CD4-positive, alpha-beta memory T cell (primary cell): ENCODE results near the gene GCAT. TPM values are rescaled to one million over a fixed set of nuclear protein-coding genes. Genes with fewer than 3 reads are reported as not detected.

Source experiments
- CTCF ChIA-PET: fragments of 350-600 bp; sonication (Branson Sonifier 250); formaldehyde crosslinking; loops from one replicate; lab custom pipeline; 2021; ENCODE audit warnings: inconsistent platforms; ENCODE audit not compliant: partially characterized antibody; lab: Charles Lee
- POLR2A ChIA-PET: fragments of 350-600 bp; sonication (Branson Sonifier 250); formaldehyde crosslinking; loops from one replicate; lab custom pipeline; 2021; ENCODE audit not compliant: partially characterized antibody; lab: Charles Lee
- DNase-seq, 5 donors: peaks; one replicate each; pipeline versions ENCODE4 v3.0.0 to v3.0.0-alpha.2; 2020 to 2022; ENCODE audit warnings: mixed read lengths in 1 of 5
- H3K27ac ChIP-seq: one replicate; pipeline ENCODE4 v1.7.0; 2013; ENCODE audit warnings: low read depth, low read length
- H3K27me3 ChIP-seq: 2 replicates; pipeline ENCODE4 v1.7.0; 2013; ENCODE audit warnings: mild to moderate bottlenecking, low read length, moderate library complexity; ENCODE audit not compliant: insufficient read depth
- H3K36me3 ChIP-seq: 2 replicates; pipeline ENCODE4 v1.7.0; 2013; ENCODE audit warnings: mild to moderate bottlenecking, low read length, moderate library complexity; ENCODE audit not compliant: insufficient read depth
- H3K4me1 ChIP-seq: 2 replicates; pipeline ENCODE4 v1.7.0; 2013; ENCODE audit warnings: mild to moderate bottlenecking, low read length, moderate library complexity; ENCODE audit not compliant: insufficient read depth
- H3K4me3 ChIP-seq, 2 donors: one replicate each; pipeline ENCODE4 v1.7.0; 2013; ENCODE audit warnings: low read length in 2 of 2, mild to moderate bottlenecking in 1 of 2
- H3K9me3 ChIP-seq, 2 donors: one replicate each; pipeline ENCODE4 v1.7.0; 2013; ENCODE audit warnings: low read length in 2 of 2, control low read depth in 1 of 2; ENCODE audit not compliant: control insufficient read depth in 1 of 2
- H3K27ac Mint-ChIP-seq, 7 donors: one replicate each; pipeline ENCODE4 v1.8.0; 2020 to 2021; ENCODE audit warnings: mixed read lengths in 7 of 7, mild to moderate bottlenecking in 6 of 7, inconsistent platforms in 3 of 7, moderate library complexity in 3 of 7
- H3K27me3 Mint-ChIP-seq, 2 donors: one replicate each; pipeline ENCODE4 v1.8.0; 2020 to 2021; ENCODE audit warnings: mixed read lengths in 2 of 2
- H3K36me3 Mint-ChIP-seq, 2 donors: one replicate each; pipeline ENCODE4 v1.8.0; 2020 to 2021; ENCODE audit warnings: mixed read lengths in 2 of 2, inconsistent platforms in 1 of 2, mild to moderate bottlenecking in 1 of 2
- H3K4me1 Mint-ChIP-seq, 4 donors: one replicate each; pipeline ENCODE4 v1.8.0; 2020 to 2021; ENCODE audit warnings: mixed read lengths in 4 of 4, mild to moderate bottlenecking in 1 of 4
- H3K4me3 Mint-ChIP-seq, 8 donors: one replicate each; pipeline ENCODE4 v1.8.0; 2020 to 2021; ENCODE audit warnings: mixed read lengths in 8 of 8, mild to moderate bottlenecking in 7 of 8, moderate library complexity in 6 of 8, inconsistent platforms in 3 of 8
- H3K9me3 Mint-ChIP-seq, 8 donors: one replicate each; pipeline ENCODE4 v1.8.0; 2020 to 2021; ENCODE audit warnings: mixed read lengths in 8 of 8, mild to moderate bottlenecking in 5 of 8, inconsistent platforms in 3 of 8, moderate library complexity in 1 of 8
- intact Hi-C: fragments of 100-400 bp; cut with micrococcal nuclease; formaldehyde crosslinking; loops from one replicate; pipeline ENCODE4 v1.15.1; 2023
- polyA plus RNA-seq, 2 donors: library from polyadenylated mRNA; unstranded; fragments of 300-500 nt; fragmentation: Illumina TruSeq; gene quantifications; one replicate each; pipeline ENCODE4 v1.2.3, GENCODE V29; 2021
- total RNA-seq, 2 experiments: library from RNA; stranded (reverse); gene quantifications; one replicate each; pipeline ENCODE4 v1.2.3, GENCODE V29; 2021

GCAT gene
- total and polyA plus RNA-seq, 4 experiments from 2014 or later = 2.9 to 6.8 (median 3.9) TPM

DNA sequence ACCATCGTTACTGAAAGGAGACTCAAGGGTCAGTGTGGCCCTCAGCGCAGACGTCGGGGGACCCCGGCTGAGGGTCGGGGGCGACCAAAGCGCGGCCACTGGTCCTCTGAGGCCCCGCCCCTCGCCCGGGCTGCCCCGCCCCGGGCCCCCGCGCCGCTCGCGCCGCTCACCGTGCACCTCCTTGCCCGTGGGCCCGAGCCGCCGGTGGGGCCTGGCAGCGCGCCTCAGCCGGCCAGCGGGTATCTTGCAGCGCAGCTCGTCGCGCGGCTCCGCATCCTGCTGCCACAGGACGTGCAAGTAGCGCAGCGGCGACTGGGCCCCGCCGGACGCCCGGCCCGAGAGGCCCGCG, 36.0 kb downstream of the GCAT start:
- peak overlapping the region; percentile 81 for H3K27ac ChIP-seq
- H3K4me1 Mint-ChIP-seq = peaks cover 16 to 35% (median 22%) of the 10 kb centered on the region in 4 donors
- no peaks in the 10 kb centered on the region for H3K27me3 ChIP-seq
- POLR2A ChIA-PET = interaction anchor here (0.5 to 2.3 kb wide), 18 partner anchors 11 to 1549 kb away, joined by 3 to 13 read pairs (median 4); partner anchors contain the start of genes C22orf23, GCAT, GGA1 and MICALL1
- H3K4me3 Mint-ChIP-seq = peak overlapping the region; percentile 85 to 90 (median 88)
- no peaks in the 10 kb centered on the region for H3K27me3 Mint-ChIP-seq
- peak in 1 of 5 donors; percentile 66 for DNase-seq
- H3K27ac Mint-ChIP-seq = peak overlapping the region; percentile 87 to 95 (median 91)
- H3K36me3 ChIP-seq = peaks cover 8% of the 10 kb centered on the region
- no peaks in the 10 kb centered on the region for H3K9me3 Mint-ChIP-seq
- intact Hi-C loops = loop anchor here (1.0 to 10.0 kb wide), 5 partner anchors 26 to 235 kb away; partner anchors contain the start of genes C22orf23, GCAT, GGA1 and POLR2F
- peaks cover 21% of the 10 kb centered on the region for H3K4me1 ChIP-seq
- no peaks in the 10 kb centered on the region for H3K9me3 ChIP-seq
- CTCF ChIA-PET = interaction anchor here (0.7 to 1.4 kb wide), 8 partner anchors 9 to 62 kb away, joined by 3 to 7 read pairs (median 4); no protein-coding TSS in a partner anchor
- peak overlapping the region; percentile 29 to 77 for H3K4me3 ChIP-seq
- peaks cover under 1 to 8% of the 10 kb centered on the region in 2 donors for H3K36me3 Mint-ChIP-seq

DNA sequence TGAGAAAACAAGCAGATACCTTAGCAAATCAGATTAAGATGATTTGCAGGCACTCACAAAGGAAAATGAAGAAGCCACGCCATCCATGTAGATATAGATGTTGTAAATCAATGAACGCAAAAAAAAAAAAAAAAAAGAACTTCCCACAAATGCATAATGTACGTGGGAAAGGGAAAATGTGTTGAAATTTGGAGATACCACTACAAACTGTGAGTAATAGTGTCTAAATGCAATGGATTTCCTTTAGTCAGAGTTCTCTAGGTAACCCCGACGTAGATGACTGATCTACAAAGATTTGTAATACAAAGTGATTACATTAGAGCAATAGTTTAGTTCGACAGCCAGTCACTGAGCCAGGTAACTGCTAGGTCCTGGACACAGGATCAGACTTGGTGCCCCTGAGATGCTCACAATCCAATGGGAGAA, 37.2 kb downstream of the GCAT start:
- CTCF ChIA-PET = interaction anchor here (1.0 to 1.4 kb wide), 5 partner anchors 7 to 28 kb away, joined by 3 to 7 read pairs (median 4); no protein-coding TSS in a partner anchor
- Histone ChIP-seq H3K36me3 (peaks cover 1% of the 10 kb centered on the region), H3K4me1 (peaks cover 25% of the 10 kb centered on the region), H3K27me3 (no peaks in the 10 kb centered on the region), H3K27ac (peak overlapping the region; percentile 81), H3K9me3 (no peaks in the 10 kb centered on the region), H3K4me3 (peak overlapping the region in 1 of 2 donors; percentile 77)
- Mint-ChIP-seq H3K27me3 (no peaks in the 10 kb centered on the region), H3K4me1 (peaks cover 21 to 47% (median 30%) of the 10 kb centered on the region in 4 donors), H3K4me3 (peak overlapping the region; percentile 84 to 96 (median 86)), H3K9me3 (peaks cover 0 to 2% (median 0%) of the 10 kb centered on the region in 8 donors), H3K27ac (peak overlapping the region; percentile 87 to 94 (median 91)), H3K36me3 (peaks cover 0 to 12% of the 10 kb centered on the region in 2 donors)
- intact Hi-C loops = loop anchor here (1.0 to 10.0 kb wide), 5 partner anchors 28 to 237 kb away; partner anchors contain the start of genes C22orf23, GCAT, GGA1 and POLR2F
- no peak for DNase-seq
- POLR2A ChIA-PET = interaction anchor here (1.3 to 2.3 kb wide), 7 partner anchors 10 to 360 kb away, joined by 3 to 13 read pairs (median 9); partner anchors contain the start of genes GCAT and MICALL1

DNA sequence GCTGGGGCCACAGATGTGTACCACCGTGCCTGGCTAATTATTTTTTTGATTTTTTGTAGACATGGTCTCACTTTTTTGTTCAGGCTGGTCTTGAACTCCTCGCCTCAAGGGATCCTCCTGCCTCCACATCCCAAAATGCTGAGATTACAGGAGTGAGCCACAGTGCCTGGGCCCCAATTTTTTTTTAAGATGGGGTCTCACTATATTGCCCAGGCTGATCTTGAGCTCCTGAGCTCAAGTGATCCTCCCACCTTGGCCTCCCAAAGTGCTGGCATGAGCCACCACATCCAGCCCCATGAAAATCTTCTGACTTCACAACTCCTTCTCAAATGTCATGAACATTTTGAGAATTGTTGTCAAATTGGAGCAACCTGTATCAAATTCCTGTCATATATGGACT, 38.7 kb downstream of the GCAT start:
- POLR2A ChIA-PET = no interaction called here
- Mint-ChIP-seq H3K4me3 (peak overlapping the region in 2 of 8 donors; percentile 39 to 54), H3K36me3 (peaks cover 8 to 21% of the 10 kb centered on the region in 2 donors), H3K27me3 (no peaks in the 10 kb centered on the region), H3K27ac (no peak overlapping the region), H3K9me3 (peaks cover 0 to 2% (median 0%) of the 10 kb centered on the region in 8 donors), H3K4me1 (peaks cover 29 to 62% (median 40%) of the 10 kb centered on the region in 4 donors)
- Histone ChIP-seq H3K27me3 (no peaks in the 10 kb centered on the region), H3K27ac (no peak overlapping the region), H3K36me3 (no peaks in the 10 kb centered on the region), H3K4me3 (no peak overlapping the region), H3K4me1 (peaks cover 40% of the 10 kb centered on the region), H3K9me3 (no peaks in the 10 kb centered on the region)
- no peak for DNase-seq
- CTCF ChIA-PET = interaction anchor here (2.2 to 5.2 kb wide), 2 partner anchors 17 to 28 kb away, joined by 8 to 35 read pairs; no protein-coding TSS in a partner anchor
- intact Hi-C loops = loop anchor here (10.0 kb wide), 1 partner anchor 212 kb away; the partner anchor contains the start of gene SH3BP1

DNA sequence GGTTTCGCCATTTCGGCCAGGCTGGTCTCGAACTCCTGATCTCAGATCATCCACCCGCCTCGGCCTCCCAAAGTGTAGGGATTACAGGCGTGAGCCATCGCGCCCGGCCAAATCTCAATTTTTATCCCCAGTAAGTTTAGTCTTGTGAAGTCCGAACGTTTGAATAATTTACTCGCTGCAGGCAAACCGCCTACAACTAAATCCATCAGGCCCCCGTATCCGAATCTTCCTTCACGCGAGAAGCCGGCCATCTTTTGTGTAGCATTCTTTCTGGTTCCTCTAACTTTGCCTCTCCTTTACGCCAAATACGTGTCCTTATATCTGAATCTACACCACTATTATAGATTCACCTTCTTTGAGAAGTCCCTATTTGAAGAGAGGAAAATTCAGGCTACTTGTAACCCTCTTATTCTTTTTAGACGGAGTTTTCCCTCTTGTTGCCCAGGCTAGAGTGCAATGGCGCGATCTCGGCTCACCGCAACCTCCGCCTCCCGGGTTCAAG, 40.9 kb downstream of the GCAT start:
- Mint-ChIP-seq H3K27me3 (no peaks in the 10 kb centered on the region), H3K27ac (peak overlapping the region; percentile 91 to 99 (median 97)), H3K9me3 (peaks cover 0 to 2% (median 0%) of the 10 kb centered on the region in 8 donors), H3K36me3 (peaks cover 22 to 36% of the 10 kb centered on the region in 2 donors), H3K4me3 (peak overlapping the region; percentile 83 to 98 (median 93)), H3K4me1 (peaks cover 24 to 54% (median 39%) of the 10 kb centered on the region in 4 donors)
- peak overlapping the region; percentile 61 to 94 for H3K4me3 ChIP-seq
- ChIA-PET POLR2A (interaction anchor here (0.7 to 1.7 kb wide), 3 partner anchors 47 to 105 kb away, joined by 3 to 8 read pairs (median 3); partner anchors contain the start of genes C22orf23, MICALL1 and POLR2F), CTCF (interaction anchor here (5.2 kb wide), 1 partner anchor 15 kb away, joined by 35 read pairs; no protein-coding TSS in a partner anchor)
- H3K9me3 ChIP-seq = no peaks in the 10 kb centered on the region
- peaks cover 29% of the 10 kb centered on the region for H3K4me1 ChIP-seq
- H3K27me3 ChIP-seq = no peaks in the 10 kb centered on the region
- H3K36me3 ChIP-seq = peaks cover 11% of the 10 kb centered on the region
- H3K27ac ChIP-seq = peak overlapping the region; percentile 87
- DNase-seq = peak in 4 of 5 donors; percentile 14 to 32 (median 16)
- intact Hi-C loops = loop anchor here (1.0 to 10.0 kb wide), 3 partner anchors 15 to 214 kb away; partner anchors contain the start of genes MICALL1 and SH3BP1

- H3K4me1 Mint-ChIP-seq = peaks cover 28 to 58% (median 43%) of the 10 kb centered on the region in 4 donors
These were observed 41.5 kb downstream of the GCAT start, which contains the start of gene EIF3L for GRCh38 chr22:37849089-37849751. TSS of gene EIF3L (plus strand) at chr22:37849419. CDS start at chr22:37849450, 31 bp downstream.

DNA sequence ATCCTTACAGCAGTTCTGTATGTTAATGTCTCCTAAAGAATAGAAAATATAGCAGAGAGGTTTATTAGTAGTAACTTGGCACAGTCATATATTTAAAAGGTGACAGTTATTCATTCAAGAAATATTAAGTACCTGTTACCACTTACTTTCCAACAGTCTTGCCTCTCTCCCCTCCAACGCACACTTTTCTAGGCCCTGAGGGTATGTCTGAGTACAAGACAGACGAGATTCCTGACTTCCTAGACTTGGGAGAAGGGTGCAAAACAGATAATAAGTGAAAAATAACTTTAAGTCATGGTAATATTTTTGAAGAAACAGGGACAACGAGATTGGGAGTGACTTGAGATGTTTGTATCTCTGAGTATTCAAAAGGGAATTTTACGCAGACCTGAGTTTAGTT, 43.1 kb downstream of the GCAT start:
- H3K9me3 ChIP-seq = no peaks in the 10 kb centered on the region
- CTCF ChIA-PET = interaction anchor here (1.6 to 5.2 kb wide), 4 partner anchors 13 to 33 kb away, joined by 5 to 35 read pairs (median 18); no protein-coding TSS in a partner anchor
- POLR2A ChIA-PET = interaction anchor here (1.3 to 1.5 kb wide), 2 partner anchors 32 to 46 kb away, joined by 4 to 7 read pairs; a partner anchor contains a TSS
- peaks cover 34 to 72% (median 51%) of the 10 kb centered on the region in 4 donors for H3K4me1 Mint-ChIP-seq
- H3K27me3 Mint-ChIP-seq = no peaks in the 10 kb centered on the region
- peaks cover 29% of the 10 kb centered on the region for H3K36me3 ChIP-seq
- no peak for DNase-seq
- peak overlapping the region in 4 of 7 donors; percentile 12 to 83 (median 50) for H3K27ac Mint-ChIP-seq
- peak overlapping the region; percentile 36 to 98 (median 64) for H3K4me3 Mint-ChIP-seq
- no peak overlapping the region for H3K4me3 ChIP-seq
- intact Hi-C loops = no loop called here
- H3K36me3 Mint-ChIP-seq = peaks cover 40 to 53% of the 10 kb centered on the region in 2 donors
- no peak overlapping the region for H3K27ac ChIP-seq
- peaks cover 0 to 2% (median 0%) of the 10 kb centered on the region in 8 donors for H3K9me3 Mint-ChIP-seq
- H3K27me3 ChIP-seq = no peaks in the 10 kb centered on the region
- H3K4me1 ChIP-seq = peaks cover 32% of the 10 kb centered on the region

More at GRCh38 chr22:37849089-37849751, 41.5 kb downstream of the GCAT start, which contains the start of gene EIF3L:
- H3K9me3 Mint-ChIP-seq = peaks cover 0 to 2% (median 0%) of the 10 kb centered on the region in 8 donors
- peak within 1 kb of the TSS; percentile 87 for H3K27ac ChIP-seq
- peak within 1 kb of the TSS; percentile 61 to 94 for H3K4me3 ChIP-seq
- H3K27ac Mint-ChIP-seq = peak within 1 kb of the TSS; percentile 91 to 99 (median 97)
- CTCF ChIA-PET = interaction anchor here (1.6 to 5.2 kb wide), 3 partner anchors 14 to 31 kb away, joined by 5 to 35 read pairs (median 13); no protein-coding TSS in a partner anchor
- intact Hi-C loops = loop anchor here (1.0 to 10.0 kb wide), 3 partner anchors 14 to 214 kb away; partner anchors contain the start of genes MICALL1 and SH3BP1
- POLR2A ChIA-PET = interaction anchor here (0.6 to 1.7 kb wide), 9 partner anchors 9 to 242 kb away, joined by 3 to 8 read pairs (median 4); partner anchors contain the start of genes C22orf23, MICALL1 and POLR2F
- no peaks in the 10 kb centered on the region for H3K27me3 ChIP-seq
- peak; percentile 81 to 88 (median 85) for DNase-seq
- H3K4me1 ChIP-seq = peaks cover 29% of the 10 kb centered on the region
- H3K27me3 Mint-ChIP-seq = no peaks in the 10 kb centered on the region
- no peaks in the 10 kb centered on the region for H3K9me3 ChIP-seq
- H3K36me3 Mint-ChIP-seq = peaks cover 27 to 40% of the 10 kb centered on the region in 2 donors
- H3K36me3 ChIP-seq = peaks cover 16% of the 10 kb centered on the region
- peak within 1 kb of the TSS; percentile 83 to 98 (median 93) for H3K4me3 Mint-ChIP-seq
